Immature natural killer cell (primary cell): ENCODE data around the gene PIGO. TPM values are rescaled to one million over a fixed set of nuclear protein-coding genes. Genes with fewer than 3 reads are reported as not detected.

Experiments
- DNase-seq, 3 donors: peaks; one replicate each; pipeline ENCODE4 v3.0.0; 2022; ENCODE audit warnings: mixed read lengths in 1 of 3
- H3K27ac Mint-ChIP-seq, 6 donors: one replicate each; pipeline ENCODE4 v1.8.0; 2020; ENCODE audit warnings: mixed read lengths in 6 of 6, mild to moderate bottlenecking in 5 of 6, inconsistent platforms in 4 of 6, moderate library complexity in 3 of 6
- H3K27me3 Mint-ChIP-seq, 3 donors: one replicate each; pipeline ENCODE4 v1.8.0; 2020 to 2021; ENCODE audit warnings: low read depth in 3 of 3, mild to moderate bottlenecking in 3 of 3, mixed read lengths in 3 of 3, moderate library complexity in 3 of 3, inconsistent platforms in 1 of 3
- H3K36me3 Mint-ChIP-seq, 3 donors: one replicate each; pipeline ENCODE4 v1.8.0; 2020; ENCODE audit warnings: mixed read lengths in 3 of 3, inconsistent platforms in 2 of 3, mild to moderate bottlenecking in 2 of 3
- H3K4me1 Mint-ChIP-seq, 2 donors: one replicate each; pipeline ENCODE4 v1.8.0; 2020; ENCODE audit warnings: inconsistent platforms in 2 of 2, mild to moderate bottlenecking in 2 of 2, mixed read lengths in 2 of 2, moderate library complexity in 1 of 2
- H3K4me3 Mint-ChIP-seq, 5 donors: one replicate each; pipeline ENCODE4 v1.8.0; 2020; ENCODE audit warnings: mild to moderate bottlenecking in 5 of 5, mixed read lengths in 5 of 5, inconsistent platforms in 3 of 5, moderate library complexity in 3 of 5
- H3K9me3 Mint-ChIP-seq, 6 donors: one replicate each; pipeline ENCODE4 v1.8.0; 2020; ENCODE audit warnings: mild to moderate bottlenecking in 6 of 6, mixed read lengths in 6 of 6, inconsistent platforms in 4 of 6, moderate library complexity in 3 of 6
- polyA plus RNA-seq, 3 donors: library from polyadenylated mRNA; unstranded; fragments of 300-500 nt; fragmentation: Illumina TruSeq; gene quantifications; one replicate each; pipeline ENCODE4 v1.2.3, GENCODE V29; 2021

The PIGO gene
- polyA plus RNA-seq, 3 donors from 2014 or later, result 23.6 to 38.9 (median 27.8) TPM

GRCh38 chr9:35102769-35103659, 6.6 kb upstream of the PIGO start, which contains the start of gene STOML2:
Gene STOML2, minus strand, starts transcription at chr9:35103131. Its CDS starts 37 bp downstream, at chr9:35103094.
- H3K9me3 Mint-ChIP-seq, result no peaks in the 10 kb centered on the region
- peak; percentile 92 to 93 (median 92) for DNase-seq
- peaks cover 34 to 39% of the 10 kb centered on the region in 2 donors for H3K4me1 Mint-ChIP-seq
- peaks cover 7 to 10% (median 8%) of the 10 kb centered on the region in 3 donors for H3K27me3 Mint-ChIP-seq
- H3K27ac Mint-ChIP-seq, result peak within 1 kb of the TSS; percentile 92 to 99 (median 98)
- H3K4me3 Mint-ChIP-seq, result peak within 1 kb of the TSS; percentile 86 to 94 (median 89)
- H3K36me3 Mint-ChIP-seq, result peaks cover 6 to 31% (median 12%) of the 10 kb centered on the region in 3 donors

GRCh38 chr9:35102465-35102768, 6.0 kb upstream of the PIGO start:
- peak overlapping the region; percentile 92 to 99 (median 98) for H3K27ac Mint-ChIP-seq
- peaks cover 34 to 45% of the 10 kb centered on the region in 2 donors for H3K4me1 Mint-ChIP-seq
- H3K4me3 Mint-ChIP-seq, result peak overlapping the region; percentile 86 to 94 (median 89)
- DNase-seq, result no peak
- H3K27me3 Mint-ChIP-seq, result peaks cover 7 to 11% (median 8%) of the 10 kb centered on the region in 3 donors
- no peaks in the 10 kb centered on the region for H3K9me3 Mint-ChIP-seq
- peaks cover 6 to 31% (median 12%) of the 10 kb centered on the region in 3 donors for H3K36me3 Mint-ChIP-seq

GRCh38 chr9:35097573-35097972, 1.2 kb upstream of the PIGO start:
- Mint-ChIP-seq H3K27ac (peak overlapping the region in 5 of 6 donors; percentile 29 to 85 (median 58)), H3K27me3 (peaks cover 0 to 7% (median 4%) of the 10 kb centered on the region in 3 donors), H3K4me1 (peaks cover 46 to 53% of the 10 kb centered on the region in 2 donors), H3K9me3 (no peaks in the 10 kb centered on the region), H3K4me3 (peak overlapping the region in 4 of 5 donors; percentile 53 to 67 (median 60)), H3K36me3 (peaks cover 6 to 20% (median 9%) of the 10 kb centered on the region in 3 donors)
- no peak for DNase-seq

GRCh38 chr9:35091536-35091935, 4.9 kb downstream of the PIGO start:
- peaks cover 19% of the 10 kb centered on the region in 2 donors for H3K4me1 Mint-ChIP-seq
- no peaks in the 10 kb centered on the region for H3K9me3 Mint-ChIP-seq
- peaks cover 14 to 39% (median 15%) of the 10 kb centered on the region in 3 donors for H3K36me3 Mint-ChIP-seq
- H3K27ac Mint-ChIP-seq, result no peak overlapping the region
- no peak overlapping the region for H3K4me3 Mint-ChIP-seq
- peaks cover 0 to 5% (median 2%) of the 10 kb centered on the region in 3 donors for H3K27me3 Mint-ChIP-seq
- DNase-seq, result no peak

- DNase-seq, result no peak
- no peaks in the 10 kb centered on the region for H3K9me3 Mint-ChIP-seq
- H3K27ac Mint-ChIP-seq, result no peak overlapping the region
- no peak overlapping the region for H3K4me3 Mint-ChIP-seq
- peaks cover 0 to 2% (median 2%) of the 10 kb centered on the region in 3 donors for H3K27me3 Mint-ChIP-seq
- H3K4me1 Mint-ChIP-seq, result peaks cover 9 to 14% of the 10 kb centered on the region in 2 donors
- H3K36me3 Mint-ChIP-seq, result peaks cover 15 to 43% (median 18%) of the 10 kb centered on the region in 3 donors
Observed at GRCh38 chr9:35089434-35089833, 7.0 kb downstream of the PIGO start.

- no peak for DNase-seq
Observed at GRCh38 chr9:35085078-35085477, 11.3 kb downstream of the PIGO start.

GRCh38 chr9:35079426-35080341, 16.7 kb downstream of the PIGO start, which contains the start of gene FANCG:
Gene FANCG, minus strand, starts transcription at chr9:35079942. Its CDS starts 418 bp downstream, at chr9:35079524.
- no peaks in the 10 kb centered on the region for H3K9me3 Mint-ChIP-seq
- H3K27ac Mint-ChIP-seq, result peak within 1 kb of the TSS; percentile 83 to 92 (median 87)
- peak; percentile 71 to 73 (median 73) for DNase-seq
- H3K4me3 Mint-ChIP-seq, result peak within 1 kb of the TSS; percentile 91 to 98 (median 93)
- H3K27me3 Mint-ChIP-seq, result peaks cover 0 to 3% (median 2%) of the 10 kb centered on the region in 3 donors
- H3K36me3 Mint-ChIP-seq, result peaks cover 0 to 6% (median 4%) of the 10 kb centered on the region in 3 donors
- H3K4me1 Mint-ChIP-seq, result peaks cover 23 to 25% of the 10 kb centered on the region in 2 donors

More at GRCh38 chr9:35085078-35085477, 11.3 kb downstream of the PIGO start:
- H3K9me3 Mint-ChIP-seq, result no peaks in the 10 kb centered on the region
- peaks cover 11 to 13% of the 10 kb centered on the region in 2 donors for H3K4me1 Mint-ChIP-seq
- no peak overlapping the region for H3K4me3 Mint-ChIP-seq
- peak overlapping the region in 1 of 6 donors; percentile 10 for H3K27ac Mint-ChIP-seq
- H3K27me3 Mint-ChIP-seq, result peaks cover 0 to 2% (median 0%) of the 10 kb centered on the region in 3 donors
- H3K36me3 Mint-ChIP-seq, result peaks cover 6 to 26% (median 11%) of the 10 kb centered on the region in 3 donors

GRCh38 chr9:35079041-35079425, 17.4 kb downstream of the PIGO start:
- DNase-seq, result no peak
- peaks cover 0 to 3% (median 2%) of the 10 kb centered on the region in 3 donors for H3K27me3 Mint-ChIP-seq

GRCh38 chr9:35078066-35078465, 18.3 kb downstream of the PIGO start:
- H3K36me3 Mint-ChIP-seq, result peaks cover 0 to 6% (median 4%) of the 10 kb centered on the region in 3 donors
- H3K4me3 Mint-ChIP-seq, result peak overlapping the region in 4 of 5 donors; percentile 91 to 98 (median 92)
- H3K27ac Mint-ChIP-seq, result peak overlapping the region in 2 of 6 donors; percentile 74 to 82
- DNase-seq, result no peak
- H3K4me1 Mint-ChIP-seq, result peaks cover 23 to 30% of the 10 kb centered on the region in 2 donors
- peaks cover 0 to 3% (median 2%) of the 10 kb centered on the region in 3 donors for H3K27me3 Mint-ChIP-seq
- H3K9me3 Mint-ChIP-seq, result no peaks in the 10 kb centered on the region

More at GRCh38 chr9:35079041-35079425, 17.4 kb downstream of the PIGO start:
- Mint-ChIP-seq H3K9me3 (no peaks in the 10 kb centered on the region), H3K27ac (peak overlapping the region in 5 of 6 donors; percentile 29 to 88 (median 57)), H3K4me1 (peaks cover 23 to 25% of the 10 kb centered on the region in 2 donors), H3K4me3 (peak overlapping the region; percentile 91 to 98 (median 93)), H3K36me3 (peaks cover 0 to 6% (median 4%) of the 10 kb centered on the region in 3 donors)

- peak overlapping the region in 1 of 5 donors; percentile 19 for H3K4me3 Mint-ChIP-seq
- peaks cover 6 to 8% (median 7%) of the 10 kb centered on the region in 3 donors for H3K27me3 Mint-ChIP-seq
- DNase-seq, result no peak
- no peaks in the 10 kb centered on the region for H3K9me3 Mint-ChIP-seq
- H3K27ac Mint-ChIP-seq, result no peak overlapping the region
- H3K4me1 Mint-ChIP-seq, result peaks cover 29 to 37% of the 10 kb centered on the region in 2 donors
- H3K36me3 Mint-ChIP-seq, result peaks cover 0 to 6% (median 4%) of the 10 kb centered on the region in 3 donors
Observed at GRCh38 chr9:35076848-35077247, 19.5 kb downstream of the PIGO start.

GRCh38 chr9:35075358-35075757, 21.0 kb downstream of the PIGO start:
- Mint-ChIP-seq H3K27ac (no peak overlapping the region), H3K4me1 (peaks cover 40 to 50% of the 10 kb centered on the region in 2 donors)

GRCh38 chr9:35074791-35075190, 21.6 kb downstream of the PIGO start:
- Mint-ChIP-seq H3K9me3 (no peaks in the 10 kb centered on the region), H3K27me3 (peaks cover 7 to 14% (median 10%) of the 10 kb centered on the region in 3 donors), H3K4me1 (peaks cover 40 to 50% of the 10 kb centered on the region in 2 donors), H3K27ac (peak overlapping the region in 1 of 6 donors; percentile 49), H3K36me3 (peaks cover 0 to 6% (median 4%) of the 10 kb centered on the region in 3 donors), H3K4me3 (no peak overlapping the region)
- DNase-seq, result no peak

More at GRCh38 chr9:35075358-35075757, 21.0 kb downstream of the PIGO start:
- H3K4me3 Mint-ChIP-seq, result no peak overlapping the region
- H3K27me3 Mint-ChIP-seq, result peaks cover 7 to 14% (median 13%) of the 10 kb centered on the region in 3 donors
- no peaks in the 10 kb centered on the region for H3K9me3 Mint-ChIP-seq
- no peak for DNase-seq
- H3K36me3 Mint-ChIP-seq, result peaks cover 0 to 6% (median 4%) of the 10 kb centered on the region in 3 donors

GRCh38 chr9:35074141-35074540, 22.2 kb downstream of the PIGO start:
- peaks cover 0 to 6% (median 4%) of the 10 kb centered on the region in 3 donors for H3K36me3 Mint-ChIP-seq
- peak overlapping the region in 3 of 6 donors; percentile 24 to 97 (median 96) for H3K27ac Mint-ChIP-seq
- peaks cover 7 to 14% (median 10%) of the 10 kb centered on the region in 3 donors for H3K27me3 Mint-ChIP-seq
- no peaks in the 10 kb centered on the region for H3K9me3 Mint-ChIP-seq
- no peak overlapping the region for H3K4me3 Mint-ChIP-seq
- H3K4me1 Mint-ChIP-seq, result peaks cover 44 to 55% of the 10 kb centered on the region in 2 donors
- no peak for DNase-seq
